OCI-LY1 (cell line): ENCODE data around the gene MAN2B2.

Experiments
- EZH2 ChIP-seq: fragments of 200-600 bp; sonication (generic), shearing (Covaris generic); IDR thresholded peaks from 2 replicates; pipeline ENCODE4 v1.8.0; 2017; ENCODE audit warnings: borderline replicate concordance, mixed run types, mild to moderate bottlenecking, antibody characterized with exemption, low read length, moderate library complexity, mixed read lengths
- TF ChIP-seq, protein P1 (sequence below): fragments of 200-600 bp; sonication (generic), shearing (Covaris generic); IDR thresholded peaks from 2 replicates; pipeline ENCODE4 v1.5.1; 2017; ENCODE audit warnings: mild to moderate bottlenecking, antibody characterized with exemption, low read length, moderate library complexity, mixed read lengths

DNA sequence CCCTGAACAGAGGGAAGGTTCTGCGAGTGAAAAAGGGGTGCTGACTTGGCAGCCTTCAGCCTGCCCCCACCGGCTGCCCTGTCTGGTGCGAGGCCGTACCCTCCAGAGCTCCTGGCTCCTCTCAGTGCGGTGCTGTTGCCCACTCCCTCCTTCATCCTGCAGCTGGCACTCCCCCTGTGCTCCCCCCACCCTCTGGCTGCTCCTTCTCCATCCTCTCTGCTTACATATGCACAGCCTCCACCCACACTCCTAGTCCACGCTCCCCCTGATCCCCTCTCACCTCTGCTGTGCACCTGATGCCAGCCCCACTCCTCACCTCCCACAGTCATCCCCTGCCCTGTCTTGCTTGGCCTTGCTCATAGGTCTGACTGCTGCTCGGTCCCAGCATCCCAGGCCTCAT is 9.9 kb downstream of the MAN2B2 start:
- TF ChIP-seq, protein P1, sequence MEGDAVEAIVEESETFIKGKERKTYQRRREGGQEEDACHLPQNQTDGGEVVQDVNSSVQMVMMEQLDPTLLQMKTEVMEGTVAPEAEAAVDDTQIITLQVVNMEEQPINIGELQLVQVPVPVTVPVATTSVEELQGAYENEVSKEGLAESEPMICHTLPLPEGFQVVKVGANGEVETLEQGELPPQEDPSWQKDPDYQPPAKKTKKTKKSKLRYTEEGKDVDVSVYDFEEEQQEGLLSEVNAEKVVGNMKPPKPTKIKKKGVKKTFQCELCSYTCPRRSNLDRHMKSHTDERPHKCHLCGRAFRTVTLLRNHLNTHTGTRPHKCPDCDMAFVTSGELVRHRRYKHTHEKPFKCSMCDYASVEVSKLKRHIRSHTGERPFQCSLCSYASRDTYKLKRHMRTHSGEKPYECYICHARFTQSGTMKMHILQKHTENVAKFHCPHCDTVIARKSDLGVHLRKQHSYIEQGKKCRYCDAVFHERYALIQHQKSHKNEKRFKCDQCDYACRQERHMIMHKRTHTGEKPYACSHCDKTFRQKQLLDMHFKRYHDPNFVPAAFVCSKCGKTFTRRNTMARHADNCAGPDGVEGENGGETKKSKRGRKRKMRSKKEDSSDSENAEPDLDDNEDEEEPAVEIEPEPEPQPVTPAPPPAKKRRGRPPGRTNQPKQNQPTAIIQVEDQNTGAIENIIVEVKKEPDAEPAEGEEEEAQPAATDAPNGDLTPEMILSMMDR: no peak
- TF ChIP-seq EZH2: no peak
